HL-60 (cell line): ENCODE measurements around the gene MYBPC2.

Experiments used
- DNase-seq, 2 experiments: peaks; one replicate each; pipeline ENCODE4 v3.0.0-alpha.2; 2010 to 2020; ENCODE audit warnings: low read depth in 1 of 2, low spot score in 1 of 2
- H3K27ac ChIP-seq: fragments of 250-450 bp; sonication (Bioruptor Pico); replicated peaks from 2 replicates; pipeline ENCODE4 v1.5.1; 2020; ENCODE audit warnings: mild to moderate bottlenecking, moderate library complexity
- H3K27me3 ChIP-seq: fragments of 250-450 bp; sonication (Bioruptor Pico); 2 replicates; pipeline ENCODE4 v1.5.1; 2021; ENCODE audit warnings: mild to moderate bottlenecking, moderate library complexity; ENCODE audit not compliant: insufficient read depth, poor library complexity, severe bottlenecking
- H3K4me3 ChIP-seq: replicated peaks from 2 replicates; pipeline ENCODE4 v1.5.1; 2011; ENCODE audit warnings: mild to moderate bottlenecking, control low read depth, low read length; ENCODE audit not compliant: insufficient read depth
- CTCF ChIP-seq: IDR thresholded peaks from one replicate; pipeline ENCODE4 v1.5.1; 2011; ENCODE audit warnings: low read length, control low read depth, inconsistent platforms; ENCODE audit not compliant: insufficient read depth
- GABPA ChIP-seq: IDR thresholded peaks from 2 replicates; pipeline ENCODE4 v1.6.1; 2012; ENCODE audit warnings: low read depth
- POLR2AphosphoS5 ChIP-seq: IDR thresholded peaks from 2 replicates; pipeline ENCODE4 v1.6.1; 2012; ENCODE audit warnings: low read depth
- REST ChIP-seq: IDR thresholded peaks from 2 replicates; pipeline ENCODE4 v1.6.1; 2012; ENCODE audit warnings: low read depth; ENCODE audit not compliant: insufficient replicate concordance
- SPI1 ChIP-seq: IDR thresholded peaks from 2 replicates; pipeline ENCODE4 v1.6.1; 2012; ENCODE audit warnings: low read depth, mild to moderate bottlenecking, borderline replicate concordance

MYBPC2 gene

GRCh38 chr19:50425581-50425980 is 7.1 kb upstream of the MYBPC2 start:
- Histone ChIP-seq H3K27me3 (no peaks in the 10 kb centered on the region), H3K4me3 (no peak overlapping the region), H3K27ac (no peak overlapping the region)
- TF ChIP-seq POLR2AphosphoS5 = no peak
- TF ChIP-seq SPI1 = no peak
- no peak for TF ChIP-seq REST
- TF ChIP-seq CTCF = no peak
- TF ChIP-seq GABPA = no peak
- DNase-seq = no peak

GRCh38 chr19:50427318-50427925 is 5.3 kb upstream of the MYBPC2 start:
- H3K4me3 ChIP-seq = peak overlapping the region; percentile 37
- peak overlapping the region; percentile 70 for H3K27ac ChIP-seq
- H3K27me3 ChIP-seq = peaks cover 3% of the 10 kb centered on the region
- no peak for DNase-seq
- TF ChIP-seq CTCF (no peak), REST (no peak)

GRCh38 chr19:50427997-50428425 is 4.7 kb upstream of the MYBPC2 start:
- peak overlapping the region; percentile 37 for H3K4me3 ChIP-seq
- peak; percentile 46; the same call in 1 of the 2 replicates for TF ChIP-seq SPI1
- TF ChIP-seq POLR2AphosphoS5 = peak; percentile 67
- TF ChIP-seq REST = no peak
- no peak for TF ChIP-seq GABPA
- no peak for TF ChIP-seq CTCF
- peak; percentile 93 to 96 for DNase-seq
- peak overlapping the region; percentile 70 for H3K27ac ChIP-seq
- H3K27me3 ChIP-seq = peaks cover 8% of the 10 kb centered on the region
